GM19023 (cell line): Measurements from ENCODE around the gene SPATS2L.
A peak's percentile ranks its signal among the peaks of the same experiment; 100 is the strongest.

ENCODE experiments used
- ATAC-seq: cut with Tn5 transposase; IDR thresholded peaks from one replicate; pipeline ENCODE4 v1.9.1; 2021; ENCODE audit warnings: mild to moderate bottlenecking, moderate library complexity; ENCODE audit not compliant: unreplicated experiment

SPATS2L gene

GRCh38 chr2:200297100-200297499 lies 9.4 kb upstream of the SPATS2L start:
- ATAC-seq, result no peak

DNA sequence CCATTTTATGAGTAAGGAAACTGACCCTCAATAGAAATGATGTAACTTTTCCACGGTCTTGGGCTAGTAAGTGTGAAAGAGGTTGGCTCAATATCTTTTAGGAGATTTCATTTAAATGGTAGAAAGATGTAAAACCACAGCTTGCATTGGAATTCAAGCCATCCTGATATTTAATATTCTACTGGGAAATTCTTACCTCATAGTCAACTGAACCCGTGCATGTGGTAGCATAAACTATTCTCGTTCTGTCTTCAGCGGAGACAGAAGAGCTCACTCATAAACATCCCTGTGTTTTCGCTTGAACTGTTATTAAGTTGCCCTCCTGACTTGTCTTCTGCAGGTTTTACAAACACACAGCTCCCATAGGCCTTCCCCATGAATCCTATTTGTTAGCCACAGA lies 8.5 kb upstream of the SPATS2L start:
- no peak for ATAC-seq

DNA sequence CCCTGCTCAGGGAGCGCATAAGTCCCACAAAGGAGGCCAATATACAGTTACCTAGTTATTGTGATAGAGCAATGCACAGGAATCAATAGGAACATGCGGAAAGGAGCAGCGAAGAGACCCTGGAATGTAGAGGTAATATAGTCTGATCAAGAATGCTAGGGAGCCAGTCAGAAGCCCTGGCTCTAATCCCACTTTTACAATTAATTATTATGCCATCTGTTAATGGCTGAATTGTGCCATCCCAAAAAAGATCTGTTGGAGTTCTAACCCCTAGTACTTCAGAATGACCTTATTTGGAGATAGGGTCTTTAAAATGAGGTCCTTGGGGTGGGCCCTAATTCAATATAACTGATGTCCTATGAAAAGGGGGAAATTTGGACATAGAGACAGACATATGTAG lies 7.7 kb upstream of the SPATS2L start:
- no peak for ATAC-seq

GRCh38 chr2:200300065-200300464 lies 6.4 kb upstream of the SPATS2L start:
- ATAC-seq, result no peak

- ATAC-seq, result no peak
Observed at GRCh38 chr2:200300638-200301314, 5.7 kb upstream of the SPATS2L start.

DNA sequence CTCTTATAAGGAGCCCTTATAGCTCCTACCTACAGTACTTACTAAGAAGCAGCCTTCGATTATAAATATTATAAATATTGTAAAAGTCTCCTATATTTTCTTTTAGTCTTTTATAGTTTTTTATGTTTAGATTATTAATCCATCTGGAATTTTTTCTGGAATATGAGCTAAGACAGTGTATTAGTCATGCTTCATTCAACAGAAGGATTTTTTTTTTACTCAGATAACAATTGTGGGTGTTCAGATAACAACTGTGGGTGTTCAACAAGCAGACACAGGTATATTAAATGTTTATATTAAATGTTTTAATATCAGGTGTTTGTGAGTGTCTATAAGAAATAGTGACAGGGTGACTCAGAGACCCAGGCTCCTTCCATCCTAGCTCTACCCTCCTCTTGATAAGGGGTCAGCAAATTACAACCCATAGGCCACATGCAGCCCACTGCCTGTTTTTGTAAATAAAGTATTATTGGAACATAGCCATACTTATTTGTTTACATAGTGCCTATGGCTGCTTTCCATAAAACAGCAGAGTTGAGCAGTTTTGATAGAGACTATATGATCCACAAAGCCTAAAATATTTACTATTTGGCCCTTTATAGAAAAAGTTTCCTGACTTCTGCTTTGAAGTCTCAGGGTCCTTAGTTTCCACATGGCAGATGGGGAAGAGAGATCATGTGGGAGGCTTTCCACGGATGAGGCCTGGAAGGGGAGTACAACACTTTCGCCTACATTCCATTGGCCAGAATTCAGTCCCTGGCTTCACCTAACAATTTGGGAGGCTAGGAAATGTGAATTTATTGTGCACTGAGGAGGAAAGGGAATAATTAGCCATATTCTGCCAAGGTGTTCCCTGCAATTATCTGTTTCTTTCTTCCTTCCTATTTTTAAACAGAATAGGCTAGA lies 4.3 kb upstream of the SPATS2L start:
- ATAC-seq, result no peak

- ATAC-seq, result no peak
Observed at GRCh38 chr2:200302940-200303727, 3.4 kb upstream of the SPATS2L start.

DNA sequence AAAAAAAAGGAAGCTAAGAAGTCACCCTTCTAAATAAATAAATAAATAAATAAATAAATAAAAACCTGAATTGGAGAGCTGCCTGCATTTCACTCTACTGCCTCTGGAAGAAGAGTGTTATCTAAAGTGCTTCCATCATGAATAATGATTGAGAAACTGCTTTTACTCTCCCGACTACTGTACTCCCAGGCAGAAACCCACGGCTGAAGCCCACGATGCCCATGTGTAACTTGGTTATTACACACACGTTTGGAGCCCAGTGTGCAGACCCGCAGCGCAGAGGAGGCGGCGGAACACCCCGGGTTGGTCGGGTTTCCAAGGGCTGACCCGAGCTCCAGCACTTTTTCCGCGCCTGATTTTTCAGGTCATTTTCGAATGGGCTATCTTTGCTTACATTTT lies 697 bp upstream of the SPATS2L start:
- ATAC-seq, result no peak

- ATAC-seq, result peak; percentile 55
Observed at GRCh38 chr2:200306931-200307723, 634 bp downstream of the SPATS2L start.

DNA sequence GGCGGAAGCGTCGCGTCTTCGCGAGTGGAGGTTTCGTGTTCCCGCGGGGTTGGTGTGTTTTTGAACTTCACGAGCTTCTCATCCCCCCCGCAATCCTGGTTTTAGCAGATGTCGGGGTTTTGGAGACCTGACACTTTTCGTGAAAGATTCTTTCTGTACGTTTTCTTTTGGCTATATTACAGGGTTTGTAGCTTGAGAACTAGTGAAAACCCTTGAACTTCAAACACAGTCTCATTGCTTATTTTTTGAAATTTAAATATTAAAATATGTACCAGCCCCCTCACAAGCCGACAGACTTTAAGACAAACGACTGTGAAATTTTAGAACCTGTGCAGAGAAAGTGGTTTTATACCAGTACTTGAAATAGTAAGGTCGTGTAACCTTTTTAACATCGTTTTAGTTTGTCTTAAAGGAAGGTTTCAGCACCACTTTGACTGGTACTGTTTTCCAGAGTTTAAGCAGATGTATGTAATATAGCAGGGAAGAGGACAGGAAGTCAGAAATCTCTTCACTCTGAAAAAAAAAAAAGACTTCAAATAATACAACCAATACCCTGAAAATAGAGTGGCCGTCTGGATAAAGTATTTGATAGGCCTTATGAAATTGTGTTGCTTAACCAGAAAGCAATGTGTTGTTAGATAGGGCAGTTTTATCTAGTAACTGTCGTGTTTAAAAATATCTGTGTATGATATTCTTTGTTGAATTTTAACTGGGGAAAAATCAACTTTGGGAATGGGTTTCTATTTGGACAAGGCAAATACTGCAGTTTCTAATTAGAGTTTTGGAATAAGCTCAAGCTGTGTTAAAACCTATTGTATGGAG lies 1.4 kb downstream of the SPATS2L start:
- ATAC-seq, result no peak

DNA sequence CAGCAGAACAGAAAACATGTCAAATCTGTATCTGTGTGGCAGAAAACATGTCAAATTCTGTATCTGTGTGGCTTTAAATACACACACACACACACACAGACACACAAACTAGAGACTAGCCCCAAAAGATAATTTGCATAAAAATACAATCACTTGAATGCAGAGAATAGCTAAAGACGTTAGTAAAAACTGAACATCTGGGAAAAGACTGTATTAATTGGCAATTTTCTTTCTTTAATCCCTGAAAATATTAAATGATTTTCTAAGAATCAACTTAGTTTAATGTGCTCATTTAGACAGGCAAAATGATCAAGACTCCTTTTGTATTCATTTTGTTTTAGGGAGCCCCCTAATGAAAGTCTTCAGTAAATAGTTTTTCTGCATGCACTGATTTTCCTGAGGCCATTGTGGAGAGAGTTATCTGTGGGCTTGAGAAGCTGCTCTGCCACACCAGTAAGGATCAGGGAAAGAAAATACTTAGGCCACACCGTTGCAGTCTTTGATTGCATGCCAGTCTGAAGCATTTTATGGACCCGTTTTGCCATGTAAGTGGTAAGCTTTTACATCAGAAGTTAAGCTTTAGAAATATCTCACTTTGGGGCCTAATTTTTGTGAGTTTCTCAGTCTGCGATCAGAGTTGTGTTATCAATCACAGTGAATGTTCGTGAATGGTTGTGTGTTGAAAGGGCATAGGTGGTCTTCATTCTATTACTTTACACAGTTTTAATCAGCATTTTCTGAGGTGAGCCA lies 2.2 kb downstream of the SPATS2L start:
- ATAC-seq, result no peak

- no peak for ATAC-seq
Observed at GRCh38 chr2:200309296-200310049, 3.0 kb downstream of the SPATS2L start.

- ATAC-seq, result no peak
Observed at GRCh38 chr2:200310545-200310971, 4.1 kb downstream of the SPATS2L start.

- no peak for ATAC-seq
Observed at GRCh38 chr2:200311139-200311538, 4.6 kb downstream of the SPATS2L start.

DNA sequence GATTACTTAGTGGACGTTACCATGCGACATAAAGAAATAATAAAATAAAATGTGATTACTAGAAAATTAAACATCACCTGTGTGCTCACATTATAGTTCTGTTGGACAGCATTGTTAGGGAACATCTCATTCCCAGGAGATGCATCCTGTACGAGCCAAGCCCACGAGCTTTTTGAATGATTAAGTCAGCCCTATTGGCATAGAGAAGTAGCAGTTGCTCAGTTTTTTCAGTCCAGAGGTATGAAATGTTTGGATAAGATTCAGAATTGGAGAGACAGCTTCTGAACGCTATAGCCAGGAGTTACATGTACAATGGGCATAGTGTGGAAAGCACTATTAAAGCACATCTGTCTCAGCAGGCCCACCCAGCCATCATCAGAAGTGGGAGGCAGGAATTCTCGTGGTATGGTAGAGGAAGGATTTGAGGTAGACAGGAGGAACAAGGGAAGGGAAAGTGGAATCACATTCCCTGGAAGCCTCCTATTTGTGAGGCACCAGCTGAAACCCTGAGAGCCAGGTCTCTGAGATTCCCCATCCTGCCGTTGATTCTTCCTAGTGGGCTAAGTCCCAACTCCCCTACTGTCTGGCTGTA lies 8.6 kb downstream of the SPATS2L start:
- ATAC-seq, result no peak

- ATAC-seq, result no peak
Observed at GRCh38 chr2:200317975-200318374, 11.5 kb downstream of the SPATS2L start.

- no peak for ATAC-seq
Observed at GRCh38 chr2:200318940-200319435, 12.5 kb downstream of the SPATS2L start.
